Dedifferentiated amniotic fluid mesenchymal stem cell (primary cell): ENCODE measurements around the gene ADD3.

ENCODE experiments used
- DNase-seq: peaks from one replicate; pipeline ENCODE4 v3.0.0-alpha.2; 2016; ENCODE audit errors: extremely low spot score

ADD3 gene

DNA sequence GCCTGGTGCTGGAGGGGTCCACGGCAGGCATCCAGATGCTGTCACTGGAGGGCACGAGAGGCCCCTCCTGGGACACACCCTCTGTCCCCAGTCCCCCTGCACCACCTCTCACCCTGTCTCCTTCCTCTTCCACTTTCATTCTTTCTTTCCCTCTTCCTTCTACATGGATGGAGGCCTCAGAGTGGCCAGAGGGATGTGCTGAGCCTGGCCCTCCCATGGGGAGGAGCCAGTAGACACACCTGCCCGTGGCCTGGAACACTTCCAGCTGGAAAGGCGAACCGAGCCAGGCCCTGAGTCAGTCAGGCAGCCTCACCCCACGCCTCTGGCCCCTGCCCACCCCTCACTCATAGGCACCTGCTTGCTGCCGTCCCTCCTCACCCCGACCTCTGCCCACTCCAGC lies 143.7 kb downstream of the ADD3 start:
- no peak for DNase-seq

DNA sequence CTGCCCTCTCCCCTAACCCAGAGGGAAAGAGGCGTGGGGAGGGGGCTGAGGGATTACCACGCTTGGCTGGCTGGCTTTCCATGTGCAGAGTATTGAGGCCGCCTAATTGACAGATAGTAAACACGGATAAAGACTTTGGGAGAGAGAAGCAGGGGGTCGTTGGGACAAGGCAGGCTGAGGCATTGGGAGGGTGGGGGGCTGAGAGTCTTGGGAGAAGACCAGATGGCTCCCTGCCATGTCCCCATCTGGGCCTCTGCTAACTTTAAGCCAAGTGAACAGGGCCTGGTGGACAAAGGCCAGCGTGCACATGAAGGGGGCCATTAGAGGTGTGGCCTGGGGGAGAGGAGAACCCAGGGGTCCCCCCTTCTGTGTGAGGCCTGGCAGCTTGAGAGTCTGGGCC lies 144.2 kb downstream of the ADD3 start:
- no peak for DNase-seq

GRCh38 chr10:110153396-110153795 lies 145.6 kb downstream of the ADD3 start:
- no peak for DNase-seq

DNA sequence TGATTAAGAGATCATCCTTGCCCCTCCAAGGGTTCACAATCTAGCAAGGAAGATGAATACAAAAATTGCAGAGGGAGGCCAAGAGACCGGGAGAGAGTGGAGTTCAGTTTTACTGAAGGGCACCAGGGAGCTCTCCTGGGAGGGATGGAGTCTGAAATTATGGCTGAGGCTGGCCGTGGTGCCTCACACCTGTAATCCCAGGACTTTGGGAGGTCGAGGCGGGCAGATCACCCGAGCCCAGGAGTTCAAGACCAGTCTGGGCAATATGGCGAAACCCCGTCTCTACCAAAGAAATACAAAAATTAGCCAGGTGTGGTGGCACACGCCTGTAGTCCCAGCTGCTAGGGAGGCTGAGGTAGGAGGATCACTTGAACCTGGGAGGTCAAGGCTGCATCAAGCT lies 148.3 kb downstream of the ADD3 start:
- no peak for DNase-seq

GRCh38 chr10:110158051-110159005 lies 150.5 kb downstream of the ADD3 start:
- DNase-seq = no peak

DNA sequence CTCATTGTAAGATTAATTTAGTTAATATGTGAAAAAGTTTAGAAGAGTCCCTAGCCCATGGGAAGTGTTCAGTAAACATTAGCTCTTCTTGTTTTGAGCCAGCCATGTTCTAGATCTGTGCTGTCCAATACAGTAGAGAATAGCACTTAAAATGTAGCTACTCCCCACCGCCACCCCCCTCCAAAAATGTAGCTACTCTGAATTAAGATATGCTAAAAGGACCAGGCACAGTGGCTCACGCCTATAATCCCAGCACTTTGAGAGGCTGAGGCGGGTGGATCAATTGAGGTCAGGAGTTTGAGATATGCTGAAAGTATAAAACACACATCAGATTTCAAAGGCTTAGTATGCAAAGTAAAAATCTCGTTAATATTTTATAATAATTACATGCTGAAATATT lies 152.3 kb downstream of the ADD3 start:
- no peak for DNase-seq

DNA sequence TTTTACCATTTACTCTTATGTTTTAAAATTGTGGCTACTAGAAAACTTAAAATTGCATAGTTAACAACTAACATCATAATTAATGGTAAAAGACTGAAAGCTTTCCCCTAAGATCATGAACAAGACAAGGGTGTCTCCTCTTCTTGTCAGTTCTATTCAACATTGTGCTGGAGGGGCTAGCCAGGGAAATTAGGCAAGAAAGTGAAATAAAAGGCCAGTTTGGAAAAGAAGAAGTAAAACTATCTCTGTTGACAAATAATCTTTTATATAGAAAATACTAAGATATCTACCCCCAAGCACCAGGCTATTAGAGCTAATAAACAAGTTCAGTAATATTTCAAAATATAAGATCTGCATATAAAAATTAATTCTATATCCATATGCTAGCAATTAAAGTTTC lies 152.7 kb downstream of the ADD3 start:
- no peak for DNase-seq

DNA sequence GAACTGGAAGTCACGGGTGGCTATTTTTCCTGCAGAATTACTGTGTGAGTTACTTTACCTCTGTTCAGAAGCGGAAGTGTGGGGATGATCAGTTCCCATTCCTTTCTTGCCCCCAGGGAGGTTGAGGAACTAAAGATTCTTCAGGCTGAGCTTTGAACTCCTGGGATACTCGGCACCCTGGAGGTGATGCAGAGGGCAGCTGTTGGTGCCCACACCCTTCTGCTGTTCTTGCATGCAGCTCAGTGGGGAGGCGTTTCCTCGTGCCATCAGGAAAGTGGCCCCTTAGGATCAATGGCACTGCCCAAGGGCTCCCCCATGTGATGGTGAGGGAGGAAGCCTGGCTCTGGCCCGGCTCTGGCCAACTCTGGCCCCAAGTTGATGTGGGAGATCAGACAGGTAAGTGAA lies 155.0 kb downstream of the ADD3 start:
- DNase-seq = no peak

GRCh38 chr10:110163192-110163773 lies 155.5 kb downstream of the ADD3 start:
- no peak for DNase-seq

GRCh38 chr10:110163841-110164240 lies 156.1 kb downstream of the ADD3 start:
- no peak for DNase-seq

DNA sequence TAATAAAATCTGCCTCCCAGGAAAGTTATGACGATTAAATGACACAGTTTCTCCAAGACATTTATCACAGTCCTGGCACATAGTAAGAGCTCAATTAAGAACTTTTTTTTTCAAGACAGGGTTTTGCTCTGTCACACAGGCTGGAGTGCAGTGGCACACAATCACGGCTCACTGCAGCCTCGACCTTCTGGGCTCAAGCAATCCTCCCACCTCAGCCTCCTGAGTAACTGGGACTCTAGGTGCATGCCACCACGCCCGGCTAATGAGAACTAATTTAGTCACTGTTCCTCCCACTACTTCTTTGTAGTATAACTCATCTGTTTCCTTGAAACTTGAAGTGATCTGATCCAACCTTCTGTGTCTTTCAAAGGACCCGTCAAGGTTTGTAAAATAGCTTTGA lies 157.5 kb downstream of the ADD3 start:
- DNase-seq = no peak

- DNase-seq = no peak
These were observed 159.4 kb downstream of the ADD3 start for GRCh38 chr10:110167149-110167548.

DNA sequence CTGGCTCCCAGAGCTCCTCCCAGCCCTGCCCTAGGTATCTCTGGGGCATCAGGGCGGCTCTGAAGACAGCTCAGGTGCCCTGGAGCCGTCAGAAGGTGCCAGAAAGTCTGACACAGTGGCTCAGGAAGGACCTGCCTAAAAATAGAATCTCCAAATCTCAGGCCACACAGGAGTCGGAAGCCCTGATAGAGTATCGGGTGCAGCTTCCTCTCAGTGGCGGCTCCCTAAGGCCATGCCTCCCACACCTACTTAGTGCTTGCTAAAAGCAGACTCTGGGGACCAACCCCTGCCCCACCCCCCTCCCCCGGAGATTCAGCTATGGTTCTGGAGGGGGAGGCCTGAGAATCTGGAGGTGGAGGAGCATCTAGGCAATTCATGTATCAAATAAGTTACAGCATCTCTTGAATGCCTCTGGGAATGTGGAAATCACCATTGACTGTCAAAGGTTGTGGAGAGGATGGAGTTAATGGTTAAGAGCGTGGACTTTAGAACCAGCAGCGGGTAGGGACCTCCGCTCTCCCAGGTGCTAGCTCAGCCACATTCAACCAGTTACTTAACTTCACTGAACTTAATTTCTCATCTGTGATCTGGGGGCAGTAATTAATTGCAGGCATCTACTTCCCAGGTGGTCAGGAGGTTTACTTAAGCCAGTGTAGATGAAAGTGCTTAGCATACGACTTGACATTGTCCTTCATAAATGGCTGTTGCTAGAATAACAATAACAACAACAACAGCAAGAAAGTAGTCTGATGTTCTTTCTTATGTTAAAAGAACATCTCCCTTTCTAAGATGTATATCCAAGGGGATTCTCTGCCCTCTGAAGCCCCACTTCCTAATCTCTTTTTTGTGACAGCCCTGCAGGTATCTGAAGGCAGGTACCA lies 161.1 kb downstream of the ADD3 start:
- DNase-seq = no peak

DNA sequence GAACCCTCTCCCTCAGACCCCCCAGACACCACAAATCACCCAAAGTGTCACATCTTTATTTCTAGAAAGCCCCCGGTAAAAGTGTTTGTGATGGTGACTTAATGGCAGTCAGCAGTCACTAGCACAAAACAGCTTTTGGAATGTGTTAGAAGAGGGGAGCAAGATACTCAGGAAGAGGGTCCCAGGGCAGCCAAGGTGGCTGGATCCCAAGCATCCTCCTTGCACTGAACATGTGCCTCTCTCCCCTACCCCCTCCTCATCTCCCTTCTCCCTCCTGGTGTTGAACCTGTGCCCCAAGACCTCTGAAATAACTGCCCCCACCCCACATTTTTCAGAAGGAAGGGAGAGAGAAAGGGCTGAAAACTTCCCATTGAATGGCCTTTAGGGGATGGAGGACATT lies 161.8 kb downstream of the ADD3 start:
- no peak for DNase-seq

GRCh38 chr10:110170142-110170971 lies 162.6 kb downstream of the ADD3 start:
- DNase-seq = no peak

DNA sequence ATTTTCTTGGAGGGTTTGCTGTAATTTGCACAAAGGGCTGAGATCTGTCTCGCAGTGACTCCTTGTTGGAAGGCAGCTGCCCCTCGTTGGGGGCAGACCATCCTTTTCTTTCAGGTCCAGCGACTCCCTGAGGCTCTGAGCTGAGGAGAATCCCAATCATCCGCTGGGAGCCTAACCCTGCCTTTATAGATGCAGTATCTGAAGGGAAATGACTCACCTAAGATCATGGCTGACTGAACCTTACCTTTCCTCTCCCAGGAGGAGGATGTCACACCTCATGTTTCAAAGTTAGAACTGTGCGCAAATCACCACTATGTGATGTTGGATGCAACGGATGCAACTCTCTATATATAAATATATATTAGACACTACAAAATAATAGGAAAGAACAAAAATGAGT lies 163.2 kb downstream of the ADD3 start:
- DNase-seq = no peak

GRCh38 chr10:110172155-110172554 lies 164.4 kb downstream of the ADD3 start:
- DNase-seq = no peak

DNA sequence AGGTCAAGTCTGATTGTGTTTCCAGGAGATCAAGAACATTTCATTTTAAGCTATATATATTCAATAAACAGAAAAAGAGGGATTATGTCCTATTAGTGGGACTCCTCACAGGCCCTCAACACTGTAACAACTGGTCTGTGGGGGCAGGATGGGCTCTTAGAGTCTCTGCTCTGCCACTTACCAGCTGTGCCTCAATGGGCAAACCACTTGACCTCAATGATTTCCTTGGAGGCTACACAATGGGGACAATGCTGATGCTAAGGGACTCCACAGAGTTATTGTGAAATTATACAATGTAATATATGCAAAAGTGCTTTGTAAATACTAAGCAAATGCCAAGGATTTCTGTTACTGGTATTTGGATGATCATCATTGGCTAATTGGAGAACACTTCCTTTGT lies 166.4 kb downstream of the ADD3 start:
- no peak for DNase-seq

DNA sequence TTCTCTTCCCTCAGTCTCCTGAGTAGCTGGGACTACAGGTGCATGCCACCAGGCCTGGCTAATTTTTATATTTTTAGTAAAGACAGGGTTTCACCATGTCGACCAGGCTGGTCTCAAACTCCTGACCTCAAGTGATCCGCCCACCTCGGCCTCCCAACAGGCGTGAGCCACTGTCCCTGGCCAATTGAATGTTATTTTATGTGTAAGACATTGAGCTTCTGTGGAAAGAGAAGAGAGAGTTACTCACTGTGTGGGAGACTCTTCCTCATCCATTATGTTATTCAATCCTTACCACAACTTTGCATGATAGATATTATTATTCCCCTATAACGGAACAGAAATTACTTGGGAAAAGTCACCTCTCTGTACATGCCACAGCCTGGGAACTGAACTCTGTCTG lies 167.0 kb downstream of the ADD3 start:
- DNase-seq = no peak

GRCh38 chr10:110175406-110175805 lies 167.6 kb downstream of the ADD3 start:
- DNase-seq = no peak
